Measurements from ENCODE around the gene C19orf38.
"Not testable (repeated sequence)": the region's sequence is repeated elsewhere in the genome, so short reads cannot be mapped to it uniquely, and the experiment has no call there.

Gene C19orf38

DNA sequence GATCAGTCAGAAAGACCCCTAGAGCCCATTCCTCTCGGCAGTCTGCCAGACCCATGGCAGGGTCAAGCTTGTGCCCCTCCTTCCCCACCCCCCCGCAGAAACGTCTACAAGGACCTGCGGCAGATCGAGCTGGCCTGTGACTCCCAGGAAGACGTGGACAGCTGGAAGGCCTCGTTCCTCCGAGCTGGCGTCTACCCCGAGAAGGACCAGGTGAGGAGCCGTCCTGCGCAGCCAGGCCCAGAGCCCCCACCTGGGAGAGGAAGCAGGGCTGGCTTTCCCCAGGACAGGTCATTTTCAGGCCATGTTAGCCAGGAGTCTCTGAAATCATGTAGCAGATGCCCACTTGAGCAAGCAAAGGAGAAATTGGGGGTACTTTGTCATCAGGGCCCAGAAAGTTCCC, 24.5 kb upstream of the C19orf38 start:
- DNase-seq: no peak

DNA sequence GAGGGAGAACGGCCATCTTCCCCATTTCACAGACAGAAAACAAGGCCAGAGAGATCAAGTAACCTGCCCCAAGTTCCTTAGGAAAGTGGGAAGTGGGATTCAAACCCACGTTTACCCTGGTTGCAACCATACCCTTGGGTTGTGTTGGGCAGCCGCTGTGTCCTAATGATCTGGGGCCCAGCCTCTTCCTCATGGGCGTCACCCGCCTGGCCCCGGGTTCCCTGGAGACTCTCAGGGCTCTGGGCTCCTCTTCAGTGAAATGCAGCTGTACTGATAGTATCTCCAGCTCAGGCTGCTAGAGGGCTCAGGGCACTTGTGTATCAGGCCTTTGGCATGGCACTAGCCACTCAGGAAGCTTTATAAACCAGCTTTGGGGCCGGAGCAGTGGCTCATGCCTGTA, 22.0 kb upstream of the C19orf38 start:
- DNase-seq: no peak

DNA sequence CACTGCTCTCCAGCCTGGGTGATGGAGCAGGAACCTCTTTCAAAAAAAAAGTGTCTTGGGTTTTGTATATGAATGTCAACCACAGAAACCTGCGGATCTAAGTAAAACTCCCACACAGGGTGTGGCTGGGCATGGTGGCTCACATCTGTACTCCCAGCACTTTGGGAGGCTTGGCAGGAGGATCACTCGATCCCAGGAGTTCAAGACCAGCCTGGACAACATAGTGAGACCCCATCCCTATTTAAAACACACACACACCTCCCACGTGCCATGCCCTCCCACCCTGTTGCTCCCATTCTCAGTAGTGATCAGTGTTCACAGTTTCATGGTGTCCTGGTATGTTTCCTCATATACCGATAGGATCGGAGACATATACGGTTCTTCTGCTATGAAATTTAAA, 21.4 kb upstream of the C19orf38 start:
- no peak for DNase-seq

DNA sequence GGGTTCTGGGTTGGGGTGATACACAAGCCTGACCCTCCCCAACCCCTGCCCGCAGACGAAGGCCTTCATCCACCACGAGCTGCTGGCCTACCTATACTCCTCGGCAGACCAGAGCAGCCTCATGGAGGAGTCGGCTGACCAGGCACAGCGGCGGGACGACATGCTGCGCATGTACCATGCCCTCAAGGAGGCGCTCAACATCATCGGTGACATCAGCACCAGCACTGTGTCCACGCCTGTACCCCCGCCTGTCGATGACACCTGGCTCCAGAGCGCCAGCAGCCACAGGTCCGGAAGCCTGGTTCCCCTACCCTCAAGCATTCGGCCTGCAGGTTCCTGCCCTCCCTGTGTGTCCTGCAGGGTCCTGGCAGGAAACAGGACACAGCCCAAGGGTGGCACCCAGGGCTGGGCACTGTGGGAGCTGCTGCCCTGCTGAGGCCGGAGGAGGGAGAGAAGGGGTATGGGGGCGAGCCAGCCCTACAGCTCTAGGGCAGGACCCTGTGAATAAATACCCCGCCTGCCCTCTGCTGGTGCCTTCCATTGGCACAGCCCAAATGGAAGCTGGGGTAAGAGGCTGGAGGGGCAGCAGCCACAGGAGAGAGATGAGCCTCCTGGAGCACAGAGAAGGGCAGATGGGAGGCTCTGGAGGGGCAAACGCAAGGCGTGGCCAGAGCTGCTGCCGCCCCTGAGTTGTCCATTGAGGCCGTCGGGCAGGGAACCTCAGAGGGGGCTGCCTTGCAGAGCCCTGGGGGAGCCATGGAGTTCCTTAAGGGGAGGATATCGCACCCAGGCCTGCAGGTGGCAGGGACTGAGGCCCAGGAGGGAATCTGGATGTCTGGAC, 19.0 kb upstream of the C19orf38 start:
- no peak for DNase-seq

DNA sequence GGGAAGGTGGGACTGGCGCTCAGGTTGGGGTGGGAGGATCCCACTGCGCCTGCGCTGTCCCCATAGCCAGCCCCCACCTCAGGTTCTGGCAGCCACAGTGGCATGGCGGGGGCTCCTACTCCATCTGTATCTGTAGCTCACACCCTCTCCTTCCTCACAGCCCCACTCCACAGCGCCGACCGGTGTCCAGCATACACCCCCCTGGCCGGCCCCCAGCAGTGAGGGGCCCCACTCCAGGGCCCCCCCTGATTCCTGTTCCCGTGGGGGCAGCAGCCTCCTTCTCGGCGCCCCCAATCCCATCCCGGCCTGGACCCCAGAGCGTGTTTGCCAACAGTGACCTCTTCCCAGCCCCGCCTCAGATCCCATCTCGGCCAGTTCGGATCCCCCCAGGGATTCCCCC, 18.2 kb upstream of the C19orf38 start:
- no peak for DNase-seq

DNA sequence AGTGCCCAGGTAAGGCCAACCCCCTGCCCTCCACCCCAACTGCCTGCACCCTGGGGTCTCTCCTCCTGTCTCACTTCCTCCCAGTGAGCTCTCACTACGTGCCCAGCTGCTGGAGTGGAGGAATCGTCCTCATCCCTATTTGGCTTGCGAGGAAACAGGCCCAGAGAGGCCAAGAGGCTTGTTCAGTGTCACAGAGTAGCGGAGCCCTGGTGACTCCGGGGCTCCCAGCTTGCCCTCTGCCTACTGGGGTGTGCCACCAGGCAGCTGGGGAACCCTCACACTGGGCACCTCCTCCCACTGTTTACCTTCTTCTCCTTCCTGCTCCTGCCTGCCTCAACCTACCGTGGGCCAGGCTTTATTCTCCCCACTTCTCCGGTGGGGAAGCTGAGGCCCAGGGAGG, 17.8 kb upstream of the C19orf38 start:
- no peak for DNase-seq

DNA sequence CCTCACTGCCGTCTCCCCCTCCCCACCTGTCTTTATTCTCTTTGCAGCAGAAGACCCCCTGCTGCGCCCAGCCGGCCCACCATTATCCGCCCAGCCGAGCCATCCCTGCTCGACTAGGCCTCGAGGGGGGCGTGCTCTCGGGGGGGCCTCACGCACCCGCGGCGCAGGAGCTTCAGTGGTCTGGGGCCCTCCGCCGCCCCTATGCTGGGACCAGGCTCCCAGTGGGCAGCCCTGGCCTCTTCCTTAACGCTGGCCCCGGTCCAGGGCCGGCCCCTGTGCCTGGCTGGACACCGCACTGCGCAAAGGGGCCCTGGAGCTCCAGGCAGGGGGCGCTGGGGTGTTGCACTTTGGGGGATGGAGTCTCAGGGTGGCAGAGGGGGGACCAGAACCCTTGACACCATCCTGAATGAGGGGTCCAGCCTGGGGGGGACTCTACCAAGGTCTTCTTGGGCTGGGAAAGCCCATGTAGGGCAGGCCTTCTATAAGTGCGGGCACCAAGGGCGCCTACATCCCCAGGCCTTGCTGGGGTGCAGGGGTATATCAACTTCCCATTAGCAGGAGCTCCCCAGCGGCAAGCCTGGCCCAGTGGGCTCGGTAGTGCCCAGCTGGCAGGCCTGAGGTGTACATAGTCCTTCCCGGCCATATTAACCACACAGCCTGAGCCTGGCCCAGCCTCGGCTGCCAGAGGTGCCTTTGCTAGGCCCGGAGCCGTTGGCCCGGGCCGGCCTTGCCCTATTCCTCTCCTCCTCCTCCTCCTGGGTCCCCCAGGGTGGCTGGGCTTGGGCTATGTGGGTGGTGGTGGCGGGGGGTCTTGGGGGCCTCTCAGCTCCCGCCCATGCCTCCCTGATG, 17.1 kb upstream of the C19orf38 start:
- no peak for DNase-seq

DNA sequence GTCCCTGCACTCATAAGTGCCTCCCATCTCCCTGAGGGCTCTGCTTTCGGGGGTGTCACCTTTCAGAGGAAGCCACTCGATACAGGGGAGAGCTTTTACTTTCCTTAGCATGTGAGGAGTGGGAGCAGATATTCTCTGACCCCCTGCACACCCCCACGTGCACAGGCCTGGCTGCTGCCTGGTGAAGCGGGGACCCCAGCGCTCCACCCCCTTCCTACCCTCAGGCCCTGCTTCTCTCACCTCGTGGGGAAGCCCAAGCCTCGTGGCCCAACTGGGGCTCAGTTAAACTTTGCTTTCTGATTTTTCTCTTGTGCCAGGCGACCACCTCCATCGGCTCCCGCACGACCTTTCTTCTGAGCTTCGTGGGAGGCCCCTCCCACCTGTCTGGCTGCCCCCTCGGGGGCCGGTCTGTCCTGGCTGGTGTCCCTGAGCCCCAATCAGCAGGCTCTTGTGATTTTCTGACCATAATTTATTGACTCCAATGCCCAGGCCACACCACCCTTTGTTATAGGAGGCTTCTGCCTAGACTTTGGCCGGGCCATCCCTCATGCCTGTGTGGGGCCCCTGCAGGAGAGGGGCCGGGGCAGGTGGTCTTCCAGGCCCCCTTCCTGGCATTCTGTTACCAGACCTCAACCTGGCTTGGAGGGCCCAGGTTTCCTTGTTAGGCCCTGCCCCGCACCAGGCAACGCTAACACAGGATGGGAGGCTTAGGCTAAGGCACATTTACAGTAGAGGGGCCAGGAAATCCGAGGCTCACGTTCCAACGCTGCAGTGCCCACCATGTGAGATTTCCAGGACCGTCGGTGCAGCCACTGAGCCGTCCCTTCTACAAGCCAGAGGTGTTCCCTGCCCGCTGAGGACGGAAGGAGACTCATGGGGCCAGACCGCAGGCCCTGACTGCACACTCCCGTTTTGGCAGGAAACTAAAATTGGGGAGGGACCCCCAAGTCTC, 16.0 kb upstream of the C19orf38 start:
- no peak for DNase-seq

DNA sequence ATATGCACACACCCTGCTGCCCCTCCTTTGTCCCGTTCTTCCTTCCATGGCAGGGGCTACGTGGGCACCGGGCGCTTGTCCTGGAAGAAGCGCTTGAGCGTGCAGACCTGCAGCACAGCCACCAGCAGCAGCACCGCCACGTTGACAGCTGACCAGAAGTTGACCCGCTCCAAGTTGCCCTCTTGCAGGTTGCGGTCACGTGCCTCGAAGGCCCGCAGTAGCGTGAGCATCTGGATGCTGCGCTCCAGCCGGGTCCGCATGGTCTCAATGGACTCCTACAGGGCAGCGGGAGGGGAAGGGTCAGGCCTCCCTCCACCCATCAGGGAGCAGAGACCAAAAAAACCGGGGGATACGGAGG, 15.3 kb upstream of the C19orf38 start:
- no peak for DNase-seq

DNA sequence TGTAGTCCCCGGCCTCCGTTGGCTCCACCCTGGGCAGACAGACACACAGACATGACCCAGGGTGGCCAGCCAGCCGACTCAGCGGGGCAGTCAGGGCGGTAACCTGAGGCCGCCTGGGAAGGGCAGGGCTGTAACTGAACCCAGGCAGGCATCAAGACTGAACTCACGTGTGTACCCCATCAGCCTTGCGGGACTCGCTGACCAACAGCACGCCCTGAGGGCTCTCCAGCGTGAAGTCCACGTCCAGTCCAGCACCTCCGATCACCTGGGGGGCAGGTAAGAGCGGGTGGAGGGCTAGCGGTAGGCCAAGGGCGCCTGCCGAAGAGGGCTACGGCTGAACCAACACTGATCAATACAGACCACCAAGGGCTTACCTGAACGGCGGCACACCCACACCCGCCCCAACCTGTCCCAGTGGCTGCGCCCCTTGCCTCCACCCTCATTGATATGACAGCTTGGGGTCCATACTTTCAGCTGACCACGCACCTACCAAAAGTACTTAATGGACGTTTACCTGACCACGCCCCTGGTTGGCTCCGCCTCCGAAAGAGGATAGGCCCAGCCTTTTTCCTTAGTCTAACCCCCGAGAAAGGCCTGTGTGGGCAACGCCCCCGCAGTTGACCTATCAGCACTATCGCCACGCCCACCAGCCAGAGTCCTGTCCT, 13.0 kb upstream of the C19orf38 start:
- DNase-seq: no peak

DNA sequence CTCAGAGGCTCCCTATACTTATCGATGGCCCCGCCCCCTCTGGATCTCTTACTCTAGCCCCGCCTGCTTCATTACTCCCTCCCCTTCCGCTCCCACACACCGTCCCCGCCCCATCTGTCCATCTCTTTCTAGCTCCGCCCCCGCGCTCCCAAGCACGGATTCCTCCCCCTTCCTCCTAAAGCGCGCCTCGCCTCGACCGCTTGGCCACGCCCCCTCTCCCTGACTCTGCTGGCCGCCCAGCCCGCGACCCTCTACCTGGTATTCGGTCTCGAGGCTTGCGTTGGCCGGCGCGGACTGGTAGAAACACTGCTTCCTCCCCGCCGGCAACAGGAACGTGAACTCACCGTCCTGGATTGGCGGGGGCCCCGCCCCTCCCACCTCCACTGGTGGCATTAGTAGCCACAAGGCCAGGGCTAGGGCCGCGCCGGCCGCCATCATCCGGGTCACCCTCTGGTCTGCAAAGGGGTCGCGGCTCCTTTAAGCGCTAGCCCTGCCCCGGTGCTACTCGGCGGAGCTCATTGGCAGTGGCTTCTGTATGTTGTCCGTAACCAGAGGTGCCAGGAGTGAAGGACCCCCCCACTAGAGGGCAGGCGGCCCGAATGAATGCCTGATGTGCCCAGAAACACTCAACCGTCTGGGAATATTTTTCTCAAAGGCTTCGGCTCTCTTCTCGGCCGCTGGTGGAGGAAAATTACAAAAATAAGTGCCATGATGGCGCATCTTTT, 12.3 kb upstream of the C19orf38 start, which contains the start of gene TMED1:
TMED1 (minus strand) TSS at position 459 of the 725 bp plus-strand sequence; CDS start at position 438, 21 bp downstream.
- peak; percentile 99 for DNase-seq

DNA sequence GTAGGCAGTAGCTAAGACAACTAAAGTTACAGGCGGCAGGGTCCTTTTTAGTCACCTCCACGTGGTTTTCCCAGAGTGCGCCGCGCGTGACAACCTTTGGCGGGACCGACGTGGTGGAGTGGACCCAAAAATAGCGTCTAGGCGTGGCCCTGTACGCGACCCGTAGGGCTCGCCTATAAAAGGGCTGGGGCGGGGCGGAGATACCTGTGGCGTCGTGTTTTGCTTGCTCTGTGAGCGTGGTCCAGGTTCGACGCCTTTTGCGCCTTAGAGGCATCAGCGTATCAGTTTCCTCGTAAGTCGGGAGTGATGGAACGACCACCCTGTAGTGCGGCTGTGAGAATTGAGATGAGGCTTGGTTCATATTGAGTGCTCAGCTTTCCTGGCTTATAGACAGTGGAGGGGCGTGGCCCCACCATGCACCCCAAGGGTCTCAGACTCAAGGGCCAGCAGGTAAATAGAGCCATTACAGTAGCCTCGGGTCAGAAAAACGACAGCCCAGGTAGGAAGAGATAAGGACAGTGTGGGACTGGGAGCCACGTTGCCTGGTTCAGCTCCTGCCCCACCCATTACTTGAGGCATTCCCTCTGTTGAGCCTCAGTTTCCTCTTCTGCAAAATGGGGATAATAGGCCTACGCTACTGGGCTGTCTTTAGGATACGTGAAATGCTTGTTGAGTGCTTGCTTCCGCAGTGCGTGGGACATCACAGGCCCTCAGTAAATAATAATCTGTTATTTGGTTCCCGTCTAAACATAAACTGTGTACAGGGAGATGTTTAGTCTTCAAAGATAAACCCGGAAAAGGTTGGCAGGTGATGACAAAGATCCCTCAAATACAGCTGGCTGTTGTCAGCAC, 11.5 kb upstream of the C19orf38 start:
- DNase-seq: peak; percentile 90

DNA sequence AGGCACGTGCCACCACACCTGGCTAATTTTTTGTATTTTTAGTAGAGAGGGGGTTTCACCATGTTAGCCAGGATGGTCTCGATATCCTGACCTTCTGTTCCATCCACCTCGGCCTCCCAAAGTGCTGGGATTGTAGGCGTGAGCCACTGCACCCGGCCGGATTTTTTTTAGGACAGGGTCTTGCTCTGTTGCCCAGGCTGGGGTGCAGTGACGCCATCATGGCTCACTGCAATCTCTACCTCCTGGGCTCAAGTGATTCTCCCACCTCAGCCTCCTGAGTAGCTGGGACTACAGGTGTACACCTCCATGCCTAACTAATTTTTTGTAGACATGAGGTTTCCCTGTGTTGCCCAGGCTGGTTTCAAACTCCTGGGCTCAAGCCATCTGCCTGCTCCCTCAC, 10.6 kb upstream of the C19orf38 start:
- DNase-seq: not testable (repeated sequence)

DNA sequence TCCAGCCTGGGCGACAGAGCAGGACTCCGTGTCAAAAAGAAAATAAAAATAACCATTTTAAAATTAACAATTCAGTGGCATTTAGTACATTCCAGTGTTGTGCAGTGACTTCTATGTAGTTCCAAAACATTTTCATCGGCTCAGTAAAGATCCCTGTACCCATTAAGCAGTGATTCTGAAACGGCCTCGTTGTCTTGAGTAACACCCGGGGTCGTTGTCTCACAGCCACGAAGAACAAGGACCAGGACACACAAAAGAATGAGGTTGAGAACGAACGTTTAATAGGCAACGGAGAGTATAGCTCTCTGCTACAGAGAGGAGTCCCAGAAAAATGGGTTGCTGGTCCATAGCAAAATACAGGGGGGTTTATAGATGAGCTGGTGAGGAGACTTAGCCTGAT, 9.8 kb upstream of the C19orf38 start:
- no peak for DNase-seq

DNA sequence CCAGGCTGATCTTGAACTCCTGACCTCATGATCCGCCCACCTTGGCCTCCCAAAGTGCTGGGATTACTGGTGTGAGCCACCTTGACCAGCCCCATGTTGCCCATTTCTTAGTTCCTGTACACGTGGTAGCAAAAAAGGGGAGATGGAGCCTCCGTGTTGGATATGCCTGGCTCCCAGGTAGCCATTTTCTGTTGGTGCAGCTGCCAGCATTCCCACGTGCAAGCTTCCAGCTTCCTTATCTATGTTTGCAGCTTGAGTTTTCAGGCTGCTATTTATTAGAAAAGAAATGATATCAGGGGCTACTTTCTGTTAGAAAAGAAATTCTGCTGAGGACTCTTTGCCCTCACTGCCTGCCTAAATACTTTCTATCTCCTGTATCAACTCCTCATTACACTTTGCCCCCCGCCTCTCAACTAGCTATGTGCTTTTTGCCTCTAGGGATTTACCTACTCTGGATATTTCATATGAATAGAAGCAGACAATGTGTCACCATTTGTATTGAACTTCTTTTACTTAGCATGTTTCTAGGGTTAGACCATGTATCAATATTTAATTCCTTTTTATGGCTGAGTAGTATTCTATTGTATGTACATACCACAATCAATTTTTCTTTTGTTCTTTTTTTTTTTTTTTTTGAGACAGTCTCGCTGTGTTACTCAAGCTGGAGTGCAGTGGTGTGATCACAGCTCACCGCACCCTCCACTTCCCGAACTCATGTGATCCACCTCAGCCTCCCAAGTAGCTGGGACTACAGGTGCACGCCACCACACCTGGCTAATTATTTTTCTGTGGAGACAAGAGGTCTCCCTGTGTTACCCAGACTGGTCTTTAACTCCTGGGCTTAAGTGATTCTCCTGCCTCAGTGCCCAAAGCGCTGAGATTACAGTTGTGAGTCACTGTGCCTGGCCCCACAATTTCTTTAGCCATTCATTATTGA, 8.8 kb upstream of the C19orf38 start:
- DNase-seq: no peak

DNA sequence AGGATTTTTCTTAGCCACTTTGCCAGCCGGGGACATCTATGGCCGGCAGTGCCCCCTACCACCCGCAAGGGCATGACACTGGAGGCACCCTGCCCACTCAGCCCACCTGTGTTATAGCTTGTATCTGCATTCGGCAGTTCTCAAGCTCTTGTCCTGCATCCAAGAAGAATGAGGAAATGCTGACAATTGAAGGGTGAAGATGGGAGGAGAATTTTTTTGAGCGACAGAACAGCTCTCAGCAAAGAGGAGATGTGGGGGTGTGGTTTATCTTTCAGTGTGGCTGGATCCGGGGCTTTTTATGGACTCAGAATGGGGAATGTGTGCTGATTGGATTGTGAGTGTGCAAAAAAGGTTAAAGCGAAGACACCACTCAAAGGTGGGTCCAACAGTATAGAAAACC, 5.4 kb upstream of the C19orf38 start:
- no peak for DNase-seq

DNA sequence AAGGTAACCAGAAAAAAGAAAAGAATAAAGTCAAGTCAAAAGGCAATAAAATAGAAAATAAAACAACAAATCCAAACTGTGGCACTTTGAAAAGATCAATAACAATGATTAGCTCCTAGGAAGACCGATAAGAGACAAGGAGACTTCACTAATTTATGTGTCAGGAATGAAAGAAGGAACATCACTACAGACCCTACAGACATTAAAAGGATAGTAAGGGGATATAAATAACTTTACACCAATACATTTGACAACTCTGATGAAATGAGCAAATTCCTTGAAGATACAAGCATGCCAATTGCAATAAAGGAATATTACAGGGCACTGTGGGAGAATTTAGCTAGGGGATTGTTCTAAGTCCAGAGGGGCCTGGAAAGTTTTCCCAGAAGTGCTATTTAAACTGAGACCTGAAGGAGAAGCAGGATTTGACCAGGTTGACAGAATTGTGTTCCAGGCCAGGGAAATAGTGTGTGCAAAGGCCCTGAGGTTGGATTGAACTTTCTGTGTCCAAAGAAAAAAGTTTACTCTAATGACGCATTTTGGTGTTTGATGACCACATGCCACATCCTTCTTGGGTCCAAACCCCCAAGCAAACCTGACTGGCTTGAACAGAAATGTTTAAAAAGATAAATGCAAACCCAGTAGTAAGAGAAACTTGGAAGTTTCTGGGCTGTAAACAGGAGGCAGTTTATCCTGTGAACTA, 1.6 kb upstream of the C19orf38 start:
- no peak for DNase-seq

DNA sequence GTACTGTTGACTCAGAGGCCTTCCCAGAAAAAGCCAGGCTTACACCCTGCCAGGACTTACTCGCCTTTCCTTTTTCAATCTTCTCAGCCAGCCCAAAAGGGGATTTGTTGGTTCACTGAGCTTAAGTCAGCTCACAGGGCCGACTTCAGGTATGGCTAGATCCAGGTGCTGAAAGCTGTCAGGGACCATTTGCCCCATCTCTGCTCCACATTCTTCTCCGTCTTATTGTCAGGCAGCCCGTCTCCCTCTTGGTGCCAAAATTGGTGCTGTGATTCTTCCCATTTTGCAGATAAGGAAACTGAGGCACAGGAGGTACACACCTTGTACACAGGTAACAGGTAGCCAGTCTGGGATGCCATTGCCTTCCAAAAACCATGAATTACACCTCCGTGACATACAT, 2.4 kb downstream of the C19orf38 start:
- DNase-seq: no peak
